22Rv1 (cell line): ENCODE measurements around the gene ZCCHC7.

ENCODE experiments used
- CTCF ChIP-seq: fragments of 450-650 bp; IDR thresholded peaks from 2 replicates; pipeline ENCODE4 v1.5.1; 2017; ENCODE audit warnings: mild to moderate bottlenecking
- ZFX ChIP-seq: fragments of 450-650 bp; IDR thresholded peaks from 2 replicates; pipeline ENCODE4 v1.6.1; 2017; ENCODE audit warnings: antibody characterized with exemption, borderline replicate concordance

GRCh38 chr9:37353791-37354190, 233.4 kb downstream of the ZCCHC7 start:
- TF ChIP-seq CTCF (no peak), ZFX (no peak)
